ENCODE results near the gene KIF21A. TPM values are rescaled to one million over a fixed set of nuclear protein-coding genes. Genes with fewer than 3 reads are reported as not detected.

Gene KIF21A
- total RNA-seq, 2 experiments from 2014 or later: 1.1 TPM; not detected in 1

DNA sequence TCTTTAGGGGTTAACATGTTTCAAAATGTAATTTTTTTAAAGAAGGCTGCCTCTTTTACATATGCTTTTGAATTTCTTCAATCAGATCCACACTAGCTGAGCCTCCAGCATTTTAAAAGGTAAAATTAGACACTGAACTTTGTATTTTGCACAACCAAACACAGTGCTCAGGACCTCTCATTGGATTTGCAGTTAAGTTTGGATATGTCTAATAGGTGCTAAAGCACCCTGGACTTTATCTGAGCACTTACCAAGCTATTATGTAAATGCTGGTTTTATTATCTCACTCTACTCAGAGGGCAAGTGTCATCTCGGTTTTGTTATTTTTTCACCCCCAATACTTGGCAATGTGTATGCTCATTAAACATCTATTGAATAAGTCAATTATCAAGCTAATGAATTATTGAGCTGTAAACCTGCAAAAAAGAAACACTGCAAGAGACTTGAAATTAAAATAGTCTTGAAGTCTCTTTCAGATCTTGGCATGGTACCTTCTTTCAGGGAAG is 150.7 kb downstream of the KIF21A start:
- no TSS peak for BruUV-seq (replicated peaks)

DNA sequence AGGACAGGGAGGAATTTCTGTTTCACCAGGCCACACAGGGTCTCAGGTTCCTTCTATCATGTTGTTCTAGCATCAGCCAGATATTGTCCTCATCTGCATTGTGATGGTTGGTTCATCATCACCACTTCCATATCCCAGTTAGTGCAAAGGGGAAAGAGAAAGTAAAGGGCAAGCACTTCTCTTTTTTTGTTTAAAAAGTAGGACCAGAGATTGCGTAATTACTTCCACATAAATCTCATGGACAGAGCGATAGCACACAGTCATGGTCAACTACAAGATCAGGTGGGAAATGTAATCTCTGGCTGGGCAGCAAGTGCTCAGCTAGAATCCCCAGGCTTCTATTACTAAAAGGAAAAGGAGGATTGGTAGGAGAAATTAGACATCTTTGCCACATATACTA is 155.1 kb downstream of the KIF21A start:
- no peak for TF ChIP-seq EZH2phosphoT487 (IDR thresholded peaks at IDR 0.05; ENCODE audit: borderline replicate concordance, low read depth, low read length)
- TF ChIP-seq, protein P1, sequence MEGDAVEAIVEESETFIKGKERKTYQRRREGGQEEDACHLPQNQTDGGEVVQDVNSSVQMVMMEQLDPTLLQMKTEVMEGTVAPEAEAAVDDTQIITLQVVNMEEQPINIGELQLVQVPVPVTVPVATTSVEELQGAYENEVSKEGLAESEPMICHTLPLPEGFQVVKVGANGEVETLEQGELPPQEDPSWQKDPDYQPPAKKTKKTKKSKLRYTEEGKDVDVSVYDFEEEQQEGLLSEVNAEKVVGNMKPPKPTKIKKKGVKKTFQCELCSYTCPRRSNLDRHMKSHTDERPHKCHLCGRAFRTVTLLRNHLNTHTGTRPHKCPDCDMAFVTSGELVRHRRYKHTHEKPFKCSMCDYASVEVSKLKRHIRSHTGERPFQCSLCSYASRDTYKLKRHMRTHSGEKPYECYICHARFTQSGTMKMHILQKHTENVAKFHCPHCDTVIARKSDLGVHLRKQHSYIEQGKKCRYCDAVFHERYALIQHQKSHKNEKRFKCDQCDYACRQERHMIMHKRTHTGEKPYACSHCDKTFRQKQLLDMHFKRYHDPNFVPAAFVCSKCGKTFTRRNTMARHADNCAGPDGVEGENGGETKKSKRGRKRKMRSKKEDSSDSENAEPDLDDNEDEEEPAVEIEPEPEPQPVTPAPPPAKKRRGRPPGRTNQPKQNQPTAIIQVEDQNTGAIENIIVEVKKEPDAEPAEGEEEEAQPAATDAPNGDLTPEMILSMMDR (conservative IDR thresholded peaks at IDR 0.05; ENCODE audit: low read length): no peak
- intact Hi-C loops (cut with micrococcal nuclease; ENCODE audit: unreplicated experiment): no loop called here
- no peaks in the 10 kb centered on the region for H3K36me3 ChIP-seq (ENCODE audit: insufficient read depth, low read length)
- no peak overlapping the region for H3K4me2 ChIP-seq (ENCODE audit: low read length)
- no peaks in the 10 kb centered on the region for H3K79me2 ChIP-seq (ENCODE audit: insufficient read depth, low read depth, low read length)
- H3K4me3 ChIP-seq (ENCODE audit: low read depth, low read length, poor library complexity, severe bottlenecking): no peak overlapping the region
- H3K9me2 ChIP-seq (ENCODE audit: insufficient read depth, low read length): no peaks in the 10 kb centered on the region
- no peaks in the 10 kb centered on the region for H3K4me1 ChIP-seq (ENCODE audit: insufficient read depth, low read length, poor library complexity, severe bottlenecking)
- ChIA-PET POLR2A (no interaction called here), CTCF (ENCODE audit: unreplicated experiment) (no interaction called here)
- H4K20me1 ChIP-seq (ENCODE audit: insufficient read depth, low read length): no peaks in the 10 kb centered on the region
- DNase-seq (ENCODE audit: low spot score): no peak
- no peak overlapping the region for H3K27ac ChIP-seq (ENCODE audit: low read depth, low read length, poor library complexity, severe bottlenecking)
- no peaks in the 10 kb centered on the region for H3K9me3 ChIP-seq (ENCODE audit: low read length)
- no TSS peak for BruUV-seq (replicated peaks)
- H2AFZ ChIP-seq (ENCODE audit: low read length): no peak overlapping the region

More for the DNA sequence above, 150.7 kb downstream of the KIF21A start:
- intact Hi-C loops (cut with micrococcal nuclease; ENCODE audit: unreplicated experiment): no loop called here
- H2AFZ ChIP-seq (ENCODE audit: low read length): no peak overlapping the region
- no peaks in the 10 kb centered on the region for H3K79me2 ChIP-seq (ENCODE audit: insufficient read depth, low read depth, low read length)
- no peaks in the 10 kb centered on the region for H3K36me3 ChIP-seq (ENCODE audit: insufficient read depth, low read length)
- no peak for TF ChIP-seq EZH2phosphoT487 (IDR thresholded peaks at IDR 0.05; ENCODE audit: borderline replicate concordance, low read depth, low read length)
- TF ChIP-seq, protein P1 (conservative IDR thresholded peaks at IDR 0.05; ENCODE audit: low read length): no peak
- H3K9me3 ChIP-seq (ENCODE audit: low read length): no peaks in the 10 kb centered on the region
- no peaks in the 10 kb centered on the region for H3K4me1 ChIP-seq (ENCODE audit: insufficient read depth, low read length, poor library complexity, severe bottlenecking)
- ChIA-PET CTCF (ENCODE audit: unreplicated experiment) (no interaction called here), POLR2A (interaction anchor here (0.5 to 1.6 kb wide), 3 partner anchors 11 to 33 kb away, joined by 3 to 5 read pairs (median 3); no protein-coding TSS in a partner anchor)
- H3K4me2 ChIP-seq (ENCODE audit: low read length): no peak overlapping the region
- no peaks in the 10 kb centered on the region for H4K20me1 ChIP-seq (ENCODE audit: insufficient read depth, low read length)
- H3K27ac ChIP-seq (ENCODE audit: low read depth, low read length, poor library complexity, severe bottlenecking): no peak overlapping the region
- no peaks in the 10 kb centered on the region for H3K9me2 ChIP-seq (ENCODE audit: insufficient read depth, low read length)
- no peak overlapping the region for H3K4me3 ChIP-seq (ENCODE audit: low read depth, low read length, poor library complexity, severe bottlenecking)
- DNase-seq (ENCODE audit: low spot score): no peak

DNA sequence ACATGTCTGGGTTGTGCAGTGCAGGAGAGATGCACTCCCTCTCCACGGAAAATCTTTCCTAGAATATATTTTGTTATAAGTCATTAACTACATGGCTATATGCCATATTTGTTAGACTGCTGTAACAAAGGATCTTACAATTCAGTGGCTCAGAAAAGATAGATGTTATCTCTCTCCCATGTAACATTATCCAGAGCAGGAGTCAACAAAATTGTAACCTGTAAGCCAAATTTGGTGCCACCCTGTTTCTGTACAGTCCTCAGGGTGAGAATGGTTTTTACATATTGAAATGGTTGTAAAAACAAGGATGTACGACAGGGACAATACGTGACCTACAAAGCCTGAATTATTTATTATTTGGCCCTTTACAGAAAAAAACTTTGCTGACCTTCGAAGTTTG is 155.5 kb downstream of the KIF21A start:
- no TSS peak for BruUV-seq (replicated peaks)
- POLR2A ChIA-PET: no interaction called here

More for the DNA sequence above, 155.5 kb downstream of the KIF21A start:
- Histone ChIP-seq H2AFZ (ENCODE audit: low read length) (no peak overlapping the region), H3K9me2 (ENCODE audit: insufficient read depth, low read length) (no peaks in the 10 kb centered on the region), H3K9me3 (ENCODE audit: low read length) (no peaks in the 10 kb centered on the region), H3K79me2 (ENCODE audit: insufficient read depth, low read depth, low read length) (no peaks in the 10 kb centered on the region), H3K4me3 (ENCODE audit: low read depth, low read length, poor library complexity, severe bottlenecking) (no peak overlapping the region), H3K4me1 (ENCODE audit: insufficient read depth, low read length, poor library complexity, severe bottlenecking) (no peaks in the 10 kb centered on the region), H4K20me1 (ENCODE audit: insufficient read depth, low read length) (no peaks in the 10 kb centered on the region), H3K4me2 (ENCODE audit: low read length) (no peak overlapping the region), H3K27ac (ENCODE audit: low read depth, low read length, poor library complexity, severe bottlenecking) (no peak overlapping the region), H3K36me3 (ENCODE audit: insufficient read depth, low read length) (no peaks in the 10 kb centered on the region)
- no peak for TF ChIP-seq EZH2phosphoT487 (IDR thresholded peaks at IDR 0.05; ENCODE audit: borderline replicate concordance, low read depth, low read length)
- TF ChIP-seq, protein P1 (conservative IDR thresholded peaks at IDR 0.05; ENCODE audit: low read length): no peak
- intact Hi-C loops (cut with micrococcal nuclease; ENCODE audit: unreplicated experiment): no loop called here
- CTCF ChIA-PET (ENCODE audit: unreplicated experiment): no interaction called here
- DNase-seq (ENCODE audit: low spot score): no peak

Data from OCI-LY7 (cell line).